Memory B cell (primary cell): Measurements from ENCODE around the gene NT5C1B.

Experiments
- ATAC-seq: fragments of 150-1000 bp; cut with Tn5 transposase; 2 replicates; pipeline ENCODE4 v1.10.0; 2021; ENCODE audit warnings: low read depth, mild to moderate bottlenecking, moderate library complexity
- DNase-seq, 2 donors: peaks; one replicate each; pipeline ENCODE4 v3.0.0; 2022; ENCODE audit warnings: low spot score in 2 of 2
- H3K27ac Mint-ChIP-seq: one replicate; pipeline ENCODE4 v1.8.0; 2022; ENCODE audit warnings: mild to moderate bottlenecking, moderate library complexity, mixed read lengths
- H3K27me3 Mint-ChIP-seq: one replicate; pipeline ENCODE4 v1.8.0; 2022; ENCODE audit warnings: mixed read lengths
- H3K36me3 Mint-ChIP-seq: one replicate; pipeline ENCODE4 v1.8.0; 2022; ENCODE audit warnings: mild to moderate bottlenecking, mixed read lengths
- H3K4me1 Mint-ChIP-seq: one replicate; pipeline ENCODE4 v1.8.0; 2022; ENCODE audit warnings: mixed read lengths
- H3K4me3 Mint-ChIP-seq: one replicate; pipeline ENCODE4 v1.8.0; 2022; ENCODE audit warnings: mild to moderate bottlenecking, moderate library complexity, mixed read lengths
- H3K9me3 Mint-ChIP-seq: one replicate; pipeline ENCODE4 v1.8.0; 2022; ENCODE audit warnings: mixed read lengths

The NT5C1B gene

DNA sequence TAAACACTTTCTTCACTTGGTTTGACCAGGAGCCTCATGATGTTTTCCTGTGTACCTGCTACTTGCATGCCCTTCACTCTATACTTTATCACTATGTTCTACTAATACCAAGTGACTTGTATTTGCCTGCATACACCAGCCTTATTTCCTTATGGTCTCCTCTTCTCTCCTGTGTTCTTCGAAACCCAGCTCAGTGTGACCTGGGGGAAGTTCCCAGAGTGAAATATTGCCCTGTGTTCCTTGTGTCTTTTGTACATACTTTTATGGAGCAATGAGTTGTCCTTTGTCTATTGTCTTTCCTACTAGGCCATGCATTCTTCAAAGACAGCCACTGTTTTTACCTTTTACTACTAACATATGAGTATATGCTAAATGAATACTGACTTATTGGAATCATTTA lies 567 bp downstream of the NT5C1B start:
- H3K9me3 Mint-ChIP-seq = peaks cover 2% of the 10 kb centered on the region
- H3K27ac Mint-ChIP-seq = no peak overlapping the region
- H3K27me3 Mint-ChIP-seq = no peaks in the 10 kb centered on the region
- H3K4me3 Mint-ChIP-seq = no peak overlapping the region
- no peaks in the 10 kb centered on the region for H3K4me1 Mint-ChIP-seq
- ATAC-seq (no peak), DNase-seq (no peak)
- peaks cover 15% of the 10 kb centered on the region for H3K36me3 Mint-ChIP-seq

DNA sequence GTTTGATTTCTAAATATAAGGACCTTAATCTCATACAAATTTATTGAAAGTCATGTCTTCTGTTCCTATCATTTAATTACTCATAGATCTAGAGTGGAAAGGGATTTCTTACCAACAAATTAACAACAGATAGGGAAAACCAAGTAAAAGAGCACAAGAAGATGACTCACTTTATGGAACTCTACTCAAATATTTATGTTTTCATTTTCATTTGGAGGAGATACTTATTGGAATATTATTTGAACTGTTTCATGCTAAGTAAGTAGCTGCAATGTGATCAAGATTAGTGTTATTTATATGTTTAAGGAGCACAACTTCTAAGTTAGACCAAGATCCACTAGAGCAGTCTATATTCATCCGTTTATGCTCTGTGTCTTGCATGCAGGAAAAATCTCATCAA lies 1.3 kb downstream of the NT5C1B start:
- Mint-ChIP-seq H3K27ac (no peak overlapping the region), H3K36me3 (peaks cover 18% of the 10 kb centered on the region), H3K9me3 (peaks cover 2% of the 10 kb centered on the region), H3K4me3 (no peak overlapping the region), H3K27me3 (no peaks in the 10 kb centered on the region), H3K4me1 (no peaks in the 10 kb centered on the region)
- DNase-seq (no peak), ATAC-seq (no peak)

DNA sequence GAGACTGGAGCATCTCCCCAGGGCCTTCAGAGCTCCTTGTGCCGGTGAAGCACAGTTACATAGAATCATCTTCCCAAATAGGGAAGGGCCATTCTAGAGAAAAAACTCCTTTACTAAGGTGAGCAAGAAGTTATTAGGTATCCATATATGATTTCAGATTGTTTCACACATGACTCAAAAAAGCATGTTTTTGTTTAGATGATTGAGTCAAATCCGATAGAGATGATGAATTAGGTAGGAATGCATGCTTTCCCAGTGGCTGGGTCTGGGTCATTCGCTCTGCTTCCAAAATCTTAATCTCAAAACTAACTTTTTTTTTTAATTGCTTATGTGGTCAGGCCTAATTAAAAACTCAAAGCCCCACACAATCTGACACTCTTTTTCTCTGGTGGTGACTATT lies 3.8 kb downstream of the NT5C1B start:
- peaks cover 2% of the 10 kb centered on the region for H3K9me3 Mint-ChIP-seq
- peaks cover 13% of the 10 kb centered on the region for H3K36me3 Mint-ChIP-seq
- H3K4me1 Mint-ChIP-seq = no peaks in the 10 kb centered on the region
- no peaks in the 10 kb centered on the region for H3K27me3 Mint-ChIP-seq
- no peak for DNase-seq
- no peak overlapping the region for H3K4me3 Mint-ChIP-seq
- ATAC-seq = no peak
- no peak overlapping the region for H3K27ac Mint-ChIP-seq

DNA sequence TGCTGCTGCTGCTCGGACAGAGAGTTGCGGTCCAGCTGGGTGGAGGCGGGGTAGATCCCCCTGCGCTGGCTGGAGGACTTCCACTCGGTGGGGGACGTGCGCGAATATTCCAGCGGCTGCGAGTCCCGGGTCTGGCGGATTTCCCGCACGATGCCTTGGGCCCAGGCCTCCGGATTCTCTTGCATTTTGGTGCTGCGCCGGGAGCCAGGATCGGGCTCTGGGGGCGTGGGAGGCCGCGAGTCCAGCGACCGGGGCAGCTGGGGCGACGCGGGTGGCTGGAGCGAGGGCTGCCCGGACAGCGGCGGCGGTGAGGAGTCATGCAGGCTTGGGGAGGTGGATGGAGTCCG lies 4.8 kb downstream of the NT5C1B start:
- Mint-ChIP-seq H3K9me3 (peaks cover 2% of the 10 kb centered on the region), H3K27me3 (no peaks in the 10 kb centered on the region), H3K36me3 (peaks cover 13% of the 10 kb centered on the region), H3K4me1 (no peaks in the 10 kb centered on the region), H3K4me3 (no peak overlapping the region), H3K27ac (no peak overlapping the region)
- no peak for DNase-seq
- no peak for ATAC-seq

DNA sequence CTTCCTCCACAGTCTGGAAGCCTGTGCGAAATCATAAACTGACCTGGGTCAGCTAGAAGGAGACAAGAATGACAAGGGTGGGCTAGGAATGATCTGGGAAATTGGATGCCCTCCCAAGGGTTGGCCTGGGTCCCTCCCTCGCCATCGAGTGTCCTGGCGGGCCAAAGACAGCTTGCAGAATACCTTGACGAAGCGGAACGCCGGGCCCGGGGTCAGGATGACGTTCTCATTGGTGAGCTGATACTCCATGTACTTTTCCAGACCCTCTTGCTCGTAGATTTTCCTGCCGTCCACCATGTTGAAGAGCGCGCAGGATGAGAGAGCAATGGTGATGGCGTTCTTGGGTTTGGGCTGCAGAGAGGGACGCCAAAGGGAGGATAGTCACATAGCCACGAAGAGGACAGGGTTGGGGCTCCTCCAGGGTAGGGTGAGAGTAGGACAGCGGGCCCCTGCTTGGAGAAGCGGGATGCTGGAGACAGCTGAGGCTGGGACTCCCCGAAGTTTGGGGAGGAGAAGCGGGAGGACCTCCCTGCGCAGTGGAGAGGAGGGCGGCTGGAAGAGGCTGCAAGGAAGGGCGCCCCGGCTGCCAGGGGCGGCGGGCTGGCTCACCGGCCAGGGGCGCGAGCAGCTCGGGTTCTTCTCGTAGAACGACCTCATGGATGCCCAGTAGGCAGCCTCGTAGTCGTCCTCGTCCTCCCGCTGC lies 5.3 kb downstream of the NT5C1B start:
- H3K9me3 Mint-ChIP-seq = peaks cover 2% of the 10 kb centered on the region
- H3K27ac Mint-ChIP-seq = no peak overlapping the region
- H3K4me3 Mint-ChIP-seq = no peak overlapping the region
- no peaks in the 10 kb centered on the region for H3K4me1 Mint-ChIP-seq
- H3K36me3 Mint-ChIP-seq = peaks cover 13% of the 10 kb centered on the region
- DNase-seq = no peak
- no peak for ATAC-seq
- no peaks in the 10 kb centered on the region for H3K27me3 Mint-ChIP-seq

DNA sequence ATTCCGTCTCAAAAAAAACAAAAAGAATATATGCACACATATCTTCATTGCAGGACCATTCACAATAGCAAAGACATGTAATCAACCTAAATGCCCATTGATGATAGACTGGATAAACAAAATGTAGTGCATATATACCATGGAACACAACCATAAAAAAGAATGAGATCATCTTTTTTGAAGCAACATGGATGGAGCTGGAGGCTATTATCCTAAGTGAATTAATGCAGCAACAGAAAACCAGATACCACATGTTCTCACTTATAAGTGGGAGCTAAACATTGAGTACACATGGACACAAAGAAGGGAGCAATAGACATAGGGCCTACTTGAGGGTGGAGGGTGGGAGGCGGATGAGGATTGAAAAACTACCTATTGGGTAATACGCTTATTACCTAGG lies 8.8 kb downstream of the NT5C1B start:
- ATAC-seq (no peak), DNase-seq (no peak)
- Mint-ChIP-seq H3K36me3 (peaks cover 20% of the 10 kb centered on the region), H3K9me3 (peaks cover 11% of the 10 kb centered on the region), H3K4me1 (no peaks in the 10 kb centered on the region), H3K4me3 (no peak overlapping the region), H3K27ac (no peak overlapping the region), H3K27me3 (no peaks in the 10 kb centered on the region)

DNA sequence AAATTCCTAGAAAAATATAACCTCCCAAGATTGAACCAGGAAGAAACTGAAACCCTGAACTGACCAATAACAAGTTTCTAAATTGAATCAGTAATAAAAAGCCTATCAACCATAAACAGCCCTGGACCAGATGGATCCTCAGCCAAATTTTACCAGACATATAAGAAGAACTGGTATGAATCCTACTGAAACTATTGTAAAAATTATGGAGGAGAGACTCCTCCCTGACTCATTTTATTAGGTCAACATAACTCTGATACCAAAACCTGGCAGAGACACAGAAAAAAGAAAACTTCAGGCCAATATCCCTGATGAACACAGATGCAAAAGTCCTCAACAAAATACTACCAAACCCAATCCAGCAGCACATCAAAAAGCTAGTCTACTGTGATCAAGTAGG lies 11.3 kb downstream of the NT5C1B start:
- Mint-ChIP-seq H3K27me3 (no peaks in the 10 kb centered on the region), H3K9me3 (peaks cover 9% of the 10 kb centered on the region), H3K4me1 (no peaks in the 10 kb centered on the region), H3K4me3 (no peak overlapping the region), H3K27ac (no peak overlapping the region), H3K36me3 (peaks cover 18% of the 10 kb centered on the region)
- DNase-seq (no peak), ATAC-seq (no peak)

DNA sequence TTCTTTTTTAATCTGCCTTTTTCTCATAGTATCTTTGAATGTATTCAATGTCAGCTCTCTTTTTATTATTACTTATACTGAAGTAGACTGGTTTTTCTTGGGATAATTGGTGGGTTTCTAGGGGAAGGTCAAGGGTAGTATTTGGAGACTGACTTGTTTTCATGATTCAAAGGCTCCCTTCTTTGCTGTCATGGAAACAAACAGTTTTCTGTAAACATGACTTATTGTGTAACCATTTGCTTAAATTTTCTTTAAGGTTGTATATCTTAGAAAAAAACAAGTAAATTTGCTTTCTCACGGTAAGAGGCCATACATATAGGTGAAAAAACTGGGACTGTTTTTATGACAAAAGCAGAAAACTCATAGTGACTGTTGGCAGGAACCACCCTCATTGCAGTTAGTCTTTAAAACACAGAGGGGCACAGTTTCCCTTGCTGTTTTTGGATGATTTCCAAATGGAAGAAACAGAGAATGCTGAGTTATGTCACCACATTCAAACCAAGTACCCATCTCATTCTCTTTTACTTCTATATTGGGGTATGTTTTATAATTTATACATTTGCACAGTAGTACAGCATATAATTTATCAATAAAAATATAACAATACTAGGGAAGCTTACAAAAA lies 23.1 kb downstream of the NT5C1B start:
- Mint-ChIP-seq H3K4me1 (peaks cover 6% of the 10 kb centered on the region), H3K9me3 (peaks cover 4% of the 10 kb centered on the region), H3K36me3 (peaks cover 39% of the 10 kb centered on the region), H3K27me3 (no peaks in the 10 kb centered on the region), H3K4me3 (no peak overlapping the region), H3K27ac (no peak overlapping the region)
- no peak for DNase-seq
- ATAC-seq = no peak

DNA sequence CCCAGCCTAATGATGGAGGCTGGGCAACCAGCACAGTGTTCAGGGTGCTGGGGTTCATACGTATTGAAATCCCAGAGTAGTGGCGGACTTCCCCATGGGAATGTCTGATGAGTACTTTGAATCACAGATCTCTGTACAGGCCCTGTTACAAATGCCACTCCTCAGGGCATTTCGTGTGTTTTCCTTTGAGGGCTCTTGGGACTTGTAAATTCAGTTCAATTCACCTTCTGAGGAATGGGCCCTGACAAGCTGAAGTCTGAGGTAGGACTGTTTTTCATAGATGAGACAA lies 28.6 kb downstream of the NT5C1B start:
- ATAC-seq (no peak), DNase-seq (no peak)
- H3K36me3 Mint-ChIP-seq = peaks cover 23% of the 10 kb centered on the region
- H3K27me3 Mint-ChIP-seq = no peaks in the 10 kb centered on the region
- peak overlapping the region; percentile 87 for H3K27ac Mint-ChIP-seq
- H3K9me3 Mint-ChIP-seq = peaks cover 4% of the 10 kb centered on the region
- H3K4me1 Mint-ChIP-seq = peaks cover 20% of the 10 kb centered on the region
- H3K4me3 Mint-ChIP-seq = peak overlapping the region; percentile 93

DNA sequence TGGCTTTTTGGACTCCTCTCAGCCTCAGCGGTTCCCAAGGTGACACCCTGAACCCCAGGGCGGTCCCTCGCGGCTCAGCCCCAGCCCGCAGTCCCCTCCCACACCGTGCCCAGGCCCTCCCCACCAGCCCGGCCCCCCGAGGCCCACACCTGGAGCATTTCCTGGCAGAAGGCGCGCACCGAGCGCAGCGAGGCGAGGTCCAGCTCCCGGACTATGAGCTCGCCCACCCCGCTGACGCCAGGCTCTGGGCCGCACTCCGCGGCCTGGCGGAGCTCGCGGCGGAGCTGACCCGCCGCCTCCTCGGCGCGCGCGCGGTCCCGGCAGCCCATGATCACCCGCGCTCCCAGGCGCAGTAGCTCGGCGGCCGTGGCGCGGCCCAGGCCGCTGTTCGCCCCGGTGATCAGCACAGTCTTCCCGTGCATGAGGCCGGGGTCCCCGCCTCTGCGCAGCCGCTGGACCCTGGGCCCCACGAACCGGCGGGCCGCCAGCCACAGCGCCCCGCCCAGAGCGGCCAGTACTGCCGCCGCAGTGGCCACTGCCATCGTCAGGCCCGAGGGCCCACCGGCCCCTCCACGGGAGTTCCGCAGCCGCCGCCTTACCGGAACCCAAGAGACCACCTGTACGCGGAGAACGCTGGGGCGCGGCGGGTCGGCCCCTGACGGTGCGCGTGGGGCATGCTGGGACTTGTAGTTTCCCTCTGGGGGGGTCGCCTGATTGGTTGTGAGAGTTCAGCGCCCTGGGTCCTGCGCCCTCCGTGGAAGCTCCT lies 29.2 kb downstream of the NT5C1B start, which contains the start of gene RDH14:
Gene RDH14, minus strand, starts transcription at position 623 of the 766 bp plus-strand sequence. Its CDS starts 81 bp downstream, at position 542.
- peaks cover 21% of the 10 kb centered on the region for H3K36me3 Mint-ChIP-seq
- peak; percentile 87 for ATAC-seq
- peaks cover 3% of the 10 kb centered on the region for H3K9me3 Mint-ChIP-seq
- H3K27ac Mint-ChIP-seq = peak within 1 kb of the TSS; percentile 87
- peaks cover 20% of the 10 kb centered on the region for H3K4me1 Mint-ChIP-seq
- DNase-seq = peak; percentile 89 to 92
- no peaks in the 10 kb centered on the region for H3K27me3 Mint-ChIP-seq
- peak within 1 kb of the TSS; percentile 93 for H3K4me3 Mint-ChIP-seq

DNA sequence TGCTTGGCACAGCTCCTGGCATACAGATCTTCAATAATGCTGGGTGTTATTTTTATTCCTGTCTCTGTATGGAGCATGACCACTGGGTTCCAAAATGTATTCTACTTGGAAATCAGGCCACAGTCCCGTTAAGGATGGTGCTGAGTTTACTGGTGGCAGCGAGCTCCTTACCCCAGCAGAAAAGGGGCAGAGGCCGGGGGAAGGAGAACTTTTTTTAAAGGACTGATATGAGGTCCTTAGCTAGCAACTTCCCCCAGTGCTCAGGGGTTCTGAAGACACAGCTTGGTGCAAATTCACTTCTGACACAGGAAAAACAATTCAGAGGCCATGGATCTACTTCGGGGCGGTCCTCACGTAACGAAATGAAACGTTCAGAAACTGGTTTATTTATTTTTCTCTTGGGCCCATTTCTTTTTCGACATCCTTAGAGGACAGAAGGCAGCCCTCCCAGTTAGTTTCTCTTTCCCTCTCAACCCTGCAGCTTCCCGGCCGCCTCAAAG lies 29.8 kb downstream of the NT5C1B start:
- Mint-ChIP-seq H3K4me3 (peak overlapping the region; percentile 81), H3K27ac (peak overlapping the region; percentile 87), H3K36me3 (peaks cover 19% of the 10 kb centered on the region), H3K27me3 (no peaks in the 10 kb centered on the region), H3K9me3 (no peaks in the 10 kb centered on the region), H3K4me1 (peaks cover 23% of the 10 kb centered on the region)
- DNase-seq (peak in 1 of 2 donors; percentile 2), ATAC-seq (no peak)

DNA sequence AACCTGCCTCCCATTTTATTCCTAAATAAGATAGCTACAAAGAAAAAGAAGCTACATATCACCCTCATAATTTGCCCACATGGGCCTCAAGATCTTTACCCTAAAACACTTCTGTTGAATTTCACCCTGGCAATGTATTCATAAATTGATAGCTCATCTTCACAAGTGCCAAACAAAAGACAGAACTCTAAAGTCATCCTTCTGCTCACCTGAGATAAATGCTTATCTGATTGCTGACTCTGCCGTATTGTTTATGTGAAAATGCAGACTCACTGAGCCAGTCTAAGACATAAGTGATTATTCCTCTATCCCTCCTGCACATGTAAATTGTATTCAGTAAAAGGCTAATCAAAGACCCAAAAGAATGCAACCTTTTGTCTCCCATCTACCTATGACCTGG lies 30.9 kb downstream of the NT5C1B start:
- no peak overlapping the region for H3K4me3 Mint-ChIP-seq
- no peak for ATAC-seq

DNA sequence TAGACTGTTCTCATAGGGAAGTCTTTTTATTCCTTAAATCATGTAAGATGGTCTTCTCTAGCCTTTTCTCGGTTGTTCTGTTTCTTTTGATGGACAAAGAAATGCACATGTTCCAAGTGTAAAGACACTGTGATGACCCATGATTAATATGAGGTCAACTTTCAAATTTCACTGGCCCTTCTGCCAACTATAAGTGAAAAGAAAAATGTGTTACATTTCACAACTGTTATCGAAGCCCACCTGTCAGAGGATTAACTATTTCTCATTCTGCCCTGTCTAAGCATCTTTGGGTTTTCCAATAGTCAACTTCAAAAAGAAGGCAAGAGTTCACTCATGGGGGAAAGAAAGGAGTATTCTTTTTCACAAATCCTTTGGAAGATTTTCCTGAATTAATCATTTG lies 32.2 kb downstream of the NT5C1B start:
- DNase-seq (no peak), ATAC-seq (no peak)
- Mint-ChIP-seq H3K9me3 (no peaks in the 10 kb centered on the region), H3K27ac (no peak overlapping the region), H3K36me3 (peaks cover 17% of the 10 kb centered on the region), H3K4me3 (no peak overlapping the region), H3K27me3 (no peaks in the 10 kb centered on the region), H3K4me1 (peaks cover 24% of the 10 kb centered on the region)

More for the DNA sequence above, 30.9 kb downstream of the NT5C1B start:
- no peak for DNase-seq
- Mint-ChIP-seq H3K27ac (peak overlapping the region; percentile 87), H3K27me3 (no peaks in the 10 kb centered on the region), H3K4me1 (peaks cover 26% of the 10 kb centered on the region), H3K36me3 (peaks cover 19% of the 10 kb centered on the region), H3K9me3 (no peaks in the 10 kb centered on the region)

DNA sequence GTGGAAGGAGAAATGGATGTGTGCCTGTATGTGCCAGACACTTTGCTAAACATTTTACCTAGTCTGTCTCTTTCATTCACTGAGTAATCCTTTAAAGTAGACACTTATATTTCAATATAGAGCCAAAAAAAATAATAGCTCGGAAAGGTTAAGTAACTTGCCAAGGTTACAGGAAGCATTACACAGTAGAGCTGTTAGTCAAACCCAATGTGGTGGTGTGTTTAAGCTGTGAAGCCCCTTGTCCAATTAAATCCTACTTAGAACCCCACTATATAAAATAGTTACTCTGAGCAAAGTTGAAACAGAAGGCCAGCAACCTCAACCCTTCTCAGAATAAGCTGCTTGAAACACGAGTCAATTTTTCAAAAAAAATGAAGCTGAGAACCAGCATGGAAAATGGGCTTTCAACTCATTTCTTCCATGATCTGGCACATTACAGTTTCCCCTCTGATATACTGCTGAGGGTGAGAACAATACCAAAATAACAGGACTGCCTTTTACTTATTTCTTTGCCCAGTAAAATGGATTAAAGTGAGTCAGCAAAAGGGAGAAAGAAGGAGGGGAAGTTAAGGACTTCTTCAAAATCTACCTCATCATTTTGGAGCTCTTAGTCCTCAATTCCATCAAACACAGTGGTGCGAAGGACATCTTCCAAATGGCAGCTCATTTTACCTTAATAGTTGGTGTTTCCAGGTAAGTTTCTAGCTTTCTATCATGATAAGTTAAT lies 36.9 kb downstream of the NT5C1B start:
- H3K4me1 Mint-ChIP-seq = peaks cover 27% of the 10 kb centered on the region
- H3K36me3 Mint-ChIP-seq = peaks cover 23% of the 10 kb centered on the region
- peak overlapping the region; percentile 11 for H3K27ac Mint-ChIP-seq
- no peaks in the 10 kb centered on the region for H3K27me3 Mint-ChIP-seq
- no peaks in the 10 kb centered on the region for H3K9me3 Mint-ChIP-seq
- H3K4me3 Mint-ChIP-seq = no peak overlapping the region
- ATAC-seq (no peak), DNase-seq (no peak)
